ENCODE data around the gene MOCOS. TPM values are rescaled to one million over a fixed set of nuclear protein-coding genes. Genes with fewer than 3 reads are reported as not detected.

Gene MOCOS
- total and polyA plus RNA-seq, 8 donors: 0.45 to 4.6 (median 2.7) TPM

GRCh38 chr18:36283448-36283847 lies 96.2 kb downstream of the MOCOS start:
- no peak overlapping the region for H3K4me3 ChIP-seq
- WGBS, 5 donors: 48 to 64% (median 53%) methylated on average over 6 of the region's 6 CpGs
- no peaks in the 10 kb centered on the region for H3K36me3 ChIP-seq
- no peak for DNase-seq
- intact Hi-C loops (cut with DNase I; ENCODE audit: low total_unique reads): loop anchor here (5.0 kb wide), 2 partner anchors 191 to 531 kb away; no protein-coding TSS in a partner anchor
- no peaks in the 10 kb centered on the region for H3K4me1 ChIP-seq
- H3K9me3 ChIP-seq: peaks cover 0 to 5% (median 2%) of the 10 kb centered on the region in 4 donors
- no peak for TF ChIP-seq EP300 (IDR thresholded peaks at IDR 0.05)
- TF ChIP-seq POLR2A (IDR thresholded peaks at IDR 0.05): no peak
- no peak for TF ChIP-seq CTCF (IDR thresholded peaks at IDR 0.05)
- no peak for TF ChIP-seq POLR2AphosphoS5 (IDR thresholded peaks at IDR 0.05)
- peaks cover 3 to 22% (median 4%) of the 10 kb centered on the region in 3 donors for H3K27me3 ChIP-seq
- H3K27ac ChIP-seq: no peak overlapping the region

- no peak for DNase-seq
- intact Hi-C loops (cut with DNase I; ENCODE audit: low total_unique reads): loop anchor here (5.0 kb wide), 2 partner anchors 192 to 532 kb away; no protein-coding TSS in a partner anchor
- Histone ChIP-seq H3K9me3 (peaks cover 0 to 12% (median 5%) of the 10 kb centered on the region in 4 donors), H3K4me3 (no peak overlapping the region), H3K27ac (no peak overlapping the region), H3K36me3 (no peaks in the 10 kb centered on the region), H3K27me3 (peaks cover 3 to 22% (median 4%) of the 10 kb centered on the region in 3 donors), H3K4me1 (no peaks in the 10 kb centered on the region)
- WGBS, 5 donors: 60 to 80% (median 68%) methylated on average over 4 of the region's 4 CpGs
- TF ChIP-seq POLR2A (IDR thresholded peaks at IDR 0.05): no peak
Measured at GRCh38 chr18:36284268-36284667, 97.0 kb downstream of the MOCOS start.

- 27 to 34% (median 31%) methylated on average over 6 of the region's 6 CpGs for WGBS, 5 donors
- peaks cover 0 to 14% (median 5%) of the 10 kb centered on the region in 4 donors for H3K9me3 ChIP-seq
- intact Hi-C loops (cut with DNase I; ENCODE audit: low total_unique reads): loop anchor here (5.0 kb wide), 3 partner anchors 192 to 532 kb away; no protein-coding TSS in a partner anchor
- H3K4me1 ChIP-seq: no peaks in the 10 kb centered on the region
- no peak for TF ChIP-seq EP300 (IDR thresholded peaks at IDR 0.05)
- peak in 5 of 7 experiments; percentile 73 to 90 (median 82) for TF ChIP-seq CTCF (IDR thresholded peaks at IDR 0.05)
- no peak overlapping the region for H3K4me3 ChIP-seq
- H3K27ac ChIP-seq: no peak overlapping the region
- peak in 1 of 2 donors; percentile 84 for DNase-seq
- H3K27me3 ChIP-seq: peaks cover 3 to 22% (median 4%) of the 10 kb centered on the region in 3 donors
- no peaks in the 10 kb centered on the region for H3K36me3 ChIP-seq
Measured at GRCh38 chr18:36284671-36285295, 97.5 kb downstream of the MOCOS start.

GRCh38 chr18:36287653-36288052 lies 100.4 kb downstream of the MOCOS start:
- H3K4me3 ChIP-seq: no peak overlapping the region
- 75 to 88% (median 87%) methylated on average over 2 of the region's 2 CpGs for whole genome bisulfite sequencing, 5 donors
- no peaks in the 10 kb centered on the region for H3K4me1 ChIP-seq
- peaks cover 0 to 18% (median 4%) of the 10 kb centered on the region in 3 donors for H3K27me3 ChIP-seq
- DNase-seq: no peak
- H3K27ac ChIP-seq: no peak overlapping the region
- intact Hi-C loops (cut with DNase I; ENCODE audit: low total_unique reads): loop anchor here (5.0 kb wide), 1 partner anchor 270 kb away; no protein-coding TSS in a partner anchor
- TF ChIP-seq POLR2AphosphoS5 (IDR thresholded peaks at IDR 0.05) (no peak), POLR2A (IDR thresholded peaks at IDR 0.05) (no peak), EP300 (IDR thresholded peaks at IDR 0.05) (no peak), CTCF (IDR thresholded peaks at IDR 0.05) (no peak)
- peaks cover 0 to 14% (median 5%) of the 10 kb centered on the region in 4 donors for H3K9me3 ChIP-seq
- H3K36me3 ChIP-seq: no peaks in the 10 kb centered on the region

- TF ChIP-seq EP300 (IDR thresholded peaks at IDR 0.05) (no peak), POLR2A (IDR thresholded peaks at IDR 0.05) (no peak), POLR2AphosphoS5 (IDR thresholded peaks at IDR 0.05) (no peak), CTCF (IDR thresholded peaks at IDR 0.05) (no peak)
- intact Hi-C loops (cut with DNase I; ENCODE audit: low total_unique reads): loop anchor here (5.0 kb wide), 1 partner anchor 271 kb away; no protein-coding TSS in a partner anchor
- no peak for DNase-seq
- Histone ChIP-seq H3K4me1 (no peaks in the 10 kb centered on the region), H3K4me3 (no peak overlapping the region), H3K27ac (no peak overlapping the region), H3K9me3 (peaks cover 0 to 14% (median 5%) of the 10 kb centered on the region in 4 donors), H3K36me3 (no peaks in the 10 kb centered on the region), H3K27me3 (peaks cover 0 to 12% (median 4%) of the 10 kb centered on the region in 3 donors)
Measured at GRCh38 chr18:36288689-36289088, 101.4 kb downstream of the MOCOS start.
